Astrocyte (in vitro differentiated cells and primary cell): ENCODE measurements around the gene PSMD14. TPM values are rescaled to one million over a fixed set of nuclear protein-coding genes. Genes with fewer than 3 reads are reported as not detected.

Experiments used
- DNase-seq: peaks from one replicate; pipeline ENCODE4 v3.0.0-alpha.2; 2010; ENCODE audit warnings: low read depth
- FAIRE-seq: peaks from 2 replicates; lab custom pipeline; 2011; peaks lifted over from hg19 to GRCh38; lab: Jason Lieb, UNC
- H2AFZ ChIP-seq: 2 replicates; pipeline ENCODE4 v1.6.0; 2012; ENCODE audit warnings: low read depth, low read length, inconsistent platforms
- H3K27ac ChIP-seq: 2 replicates; pipeline ENCODE4 v1.5.1; 2011; ENCODE audit warnings: low read depth, low read length, inconsistent platforms
- H3K27me3 ChIP-seq: 2 replicates; pipeline ENCODE4 v1.6.0; 2011; ENCODE audit warnings: low read length, inconsistent platforms; ENCODE audit not compliant: insufficient read depth
- H3K36me3 ChIP-seq: 2 replicates; pipeline ENCODE4 v1.5.1; 2011; ENCODE audit warnings: low read length, inconsistent platforms; ENCODE audit not compliant: insufficient read depth
- H3K4me1 ChIP-seq: 2 replicates; pipeline ENCODE4 v1.5.1; 2011; ENCODE audit warnings: low read length, inconsistent platforms; ENCODE audit not compliant: insufficient read depth
- H3K4me2 ChIP-seq: 2 replicates; pipeline ENCODE4 v1.6.0; 2012; ENCODE audit warnings: low read length, inconsistent platforms
- H3K4me3 ChIP-seq: 2 replicates; pipeline ENCODE4 v1.5.1; 2011; ENCODE audit warnings: low read depth, mild to moderate bottlenecking, low read length, inconsistent platforms; ENCODE audit not compliant: insufficient read depth
- H3K79me2 ChIP-seq: 2 replicates; pipeline ENCODE4 v1.6.0; 2012; ENCODE audit warnings: mild to moderate bottlenecking, low read length, inconsistent platforms; ENCODE audit not compliant: insufficient read depth
- H3K9ac ChIP-seq: 2 replicates; pipeline ENCODE4 v1.6.0; 2012; ENCODE audit warnings: mild to moderate bottlenecking, low read length, inconsistent platforms
- H3K9me3 ChIP-seq: 2 replicates; pipeline ENCODE4 v1.5.1; 2012; ENCODE audit warnings: low read depth, mild to moderate bottlenecking, low read length, inconsistent platforms; ENCODE audit not compliant: insufficient read depth
- H4K20me1 ChIP-seq: 2 replicates; pipeline ENCODE4 v1.6.0; 2012; ENCODE audit warnings: low read length, inconsistent platforms; ENCODE audit not compliant: insufficient read depth
- H3K27ac Mint-ChIP-seq: one replicate; pipeline ENCODE4 v1.8.0; 2021; ENCODE audit warnings: mild to moderate bottlenecking, mixed read lengths; ENCODE audit not compliant: unreplicated experiment
- H3K27me3 Mint-ChIP-seq: one replicate; pipeline ENCODE4 v1.8.0; 2021; ENCODE audit warnings: low read depth, mixed read lengths; ENCODE audit not compliant: unreplicated experiment
- H3K36me3 Mint-ChIP-seq: one replicate; pipeline ENCODE4 v1.8.0; 2021; ENCODE audit warnings: low read depth, mixed read lengths; ENCODE audit not compliant: unreplicated experiment
- H3K4me1 Mint-ChIP-seq: one replicate; pipeline ENCODE4 v1.8.0; 2021; ENCODE audit warnings: low read depth, mixed read lengths; ENCODE audit not compliant: unreplicated experiment
- H3K4me3 Mint-ChIP-seq: one replicate; pipeline ENCODE4 v1.8.0; 2021; ENCODE audit warnings: mild to moderate bottlenecking, moderate library complexity, mixed read lengths; ENCODE audit not compliant: unreplicated experiment
- H3K9me3 Mint-ChIP-seq: one replicate; pipeline ENCODE4 v1.8.0; 2021; ENCODE audit warnings: mild to moderate bottlenecking, mixed read lengths; ENCODE audit not compliant: unreplicated experiment
- EZH2 ChIP-seq: IDR thresholded peaks from 2 replicates; pipeline ENCODE4 v1.6.1; 2012; ENCODE audit warnings: mild to moderate bottlenecking, low read length, inconsistent platforms; ENCODE audit not compliant: insufficient read depth
- total RNA-seq: library from RNA; stranded (reverse); gene quantifications from 2 replicates; pipeline ENCODE4 v1.2.1, GENCODE V29; 2021
- TF ChIP-seq, protein P1 (sequence below): IDR thresholded peaks from 2 replicates; pipeline ENCODE4 v1.5.1; 2011; ENCODE audit warnings: low read depth, mild to moderate bottlenecking, inconsistent platforms, low read length, moderate library complexity; ENCODE audit not compliant: insufficient read depth

PSMD14 gene
- total RNA-seq, 1 donor from 2014 or later, result 86.0 TPM

- H4K20me1 ChIP-seq, result peaks cover 13% of the 10 kb centered on the region
- no peaks in the 10 kb centered on the region for H3K4me1 ChIP-seq
- Mint-ChIP-seq H3K9me3 (peaks cover 6% of the 10 kb centered on the region), H3K27me3 (no peaks in the 10 kb centered on the region), H3K36me3 (no peaks in the 10 kb centered on the region), H3K4me1 (peaks cover 12% of the 10 kb centered on the region), H3K27ac (no peak overlapping the region), H3K4me3 (peak overlapping the region; percentile 95)
- no peaks in the 10 kb centered on the region for H3K36me3 ChIP-seq
- H3K4me3 ChIP-seq, result no peak overlapping the region
- H3K27ac ChIP-seq, result no peak overlapping the region
- H3K9ac ChIP-seq, result no peak overlapping the region
- no peaks in the 10 kb centered on the region for H3K27me3 ChIP-seq
- DNase-seq (no peak), FAIRE-seq (no peak)
- H3K4me2 ChIP-seq, result peak overlapping the region; percentile 91
- H3K9me3 ChIP-seq, result no peaks in the 10 kb centered on the region
- TF ChIP-seq EZH2, result no peak
- no peak overlapping the region for H2AFZ ChIP-seq
- H3K79me2 ChIP-seq, result peaks cover 37% of the 10 kb centered on the region
Observed at GRCh38 chr2:161306919-161307318, 1.3 kb upstream of the PSMD14 start.

DNA sequence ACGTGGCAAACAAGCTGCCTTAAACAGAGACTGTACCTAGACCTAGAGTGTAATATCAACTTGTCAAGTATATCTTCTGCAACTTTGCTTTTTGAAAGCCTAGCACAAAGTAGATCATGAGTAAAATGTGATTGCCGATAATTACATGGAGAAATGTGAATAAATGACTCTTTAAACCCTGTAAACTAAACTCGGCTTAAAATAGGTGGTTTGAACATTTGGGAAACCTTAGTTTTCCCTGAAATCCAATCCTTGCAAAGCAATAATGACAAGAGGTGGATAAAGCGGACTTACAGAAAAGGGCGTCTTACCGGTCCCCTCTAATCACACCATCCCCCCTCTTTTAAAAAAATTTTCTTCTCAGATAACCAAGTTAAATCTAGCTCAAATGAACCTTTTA is 549 bp upstream of the PSMD14 start:
- Mint-ChIP-seq H3K27me3 (no peaks in the 10 kb centered on the region), H3K4me1 (peaks cover 13% of the 10 kb centered on the region), H3K27ac (peak overlapping the region; percentile 99), H3K9me3 (peaks cover 6% of the 10 kb centered on the region), H3K36me3 (peaks cover 2% of the 10 kb centered on the region), H3K4me3 (peak overlapping the region; percentile 95)
- Histone ChIP-seq H3K4me2 (peak overlapping the region; percentile 91), H2AFZ (peak overlapping the region; percentile 82), H3K4me1 (no peaks in the 10 kb centered on the region), H4K20me1 (peaks cover 20% of the 10 kb centered on the region), H3K79me2 (peaks cover 45% of the 10 kb centered on the region), H3K4me3 (peak overlapping the region; percentile 97), H3K27me3 (no peaks in the 10 kb centered on the region), H3K9ac (peak overlapping the region; percentile 99), H3K9me3 (no peaks in the 10 kb centered on the region), H3K27ac (peak overlapping the region; percentile 96), H3K36me3 (no peaks in the 10 kb centered on the region)
- DNase-seq (no peak), FAIRE-seq (no peak)
- TF ChIP-seq, protein P1, sequence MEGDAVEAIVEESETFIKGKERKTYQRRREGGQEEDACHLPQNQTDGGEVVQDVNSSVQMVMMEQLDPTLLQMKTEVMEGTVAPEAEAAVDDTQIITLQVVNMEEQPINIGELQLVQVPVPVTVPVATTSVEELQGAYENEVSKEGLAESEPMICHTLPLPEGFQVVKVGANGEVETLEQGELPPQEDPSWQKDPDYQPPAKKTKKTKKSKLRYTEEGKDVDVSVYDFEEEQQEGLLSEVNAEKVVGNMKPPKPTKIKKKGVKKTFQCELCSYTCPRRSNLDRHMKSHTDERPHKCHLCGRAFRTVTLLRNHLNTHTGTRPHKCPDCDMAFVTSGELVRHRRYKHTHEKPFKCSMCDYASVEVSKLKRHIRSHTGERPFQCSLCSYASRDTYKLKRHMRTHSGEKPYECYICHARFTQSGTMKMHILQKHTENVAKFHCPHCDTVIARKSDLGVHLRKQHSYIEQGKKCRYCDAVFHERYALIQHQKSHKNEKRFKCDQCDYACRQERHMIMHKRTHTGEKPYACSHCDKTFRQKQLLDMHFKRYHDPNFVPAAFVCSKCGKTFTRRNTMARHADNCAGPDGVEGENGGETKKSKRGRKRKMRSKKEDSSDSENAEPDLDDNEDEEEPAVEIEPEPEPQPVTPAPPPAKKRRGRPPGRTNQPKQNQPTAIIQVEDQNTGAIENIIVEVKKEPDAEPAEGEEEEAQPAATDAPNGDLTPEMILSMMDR, result no peak
- TF ChIP-seq EZH2, result no peak

DNA sequence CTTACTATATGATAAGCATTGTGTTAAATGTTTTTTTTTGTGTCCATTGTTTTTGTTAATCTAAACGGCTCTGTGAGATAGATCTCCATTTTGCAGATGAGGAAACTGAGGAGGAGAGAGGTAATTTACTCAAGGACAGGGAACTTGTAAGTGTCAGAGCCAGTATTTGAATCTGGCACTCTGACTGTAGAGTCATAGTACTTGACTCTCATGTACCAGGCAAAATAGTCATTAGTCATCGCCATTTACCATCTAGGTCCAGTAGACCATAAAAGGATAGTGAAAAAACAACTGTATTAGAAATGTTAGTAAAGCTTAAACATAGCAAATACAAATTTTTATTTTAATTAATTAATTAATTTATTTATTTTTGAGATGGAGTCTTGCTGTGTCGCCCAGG is 4.8 kb downstream of the PSMD14 start:
- DNase-seq (peak; percentile 49), FAIRE-seq (no peak)
- no peak overlapping the region for H3K4me3 ChIP-seq
- no peak overlapping the region for H3K27ac Mint-ChIP-seq
- H3K9me3 Mint-ChIP-seq, result no peaks in the 10 kb centered on the region
- H3K4me1 ChIP-seq, result no peaks in the 10 kb centered on the region
- no peak overlapping the region for H3K27ac ChIP-seq
- peaks cover 6% of the 10 kb centered on the region for H3K36me3 ChIP-seq
- peaks cover 52% of the 10 kb centered on the region for H4K20me1 ChIP-seq
- H3K4me3 Mint-ChIP-seq, result no peak overlapping the region
- no peak overlapping the region for H3K9ac ChIP-seq
- peaks cover 98% of the 10 kb centered on the region for H3K79me2 ChIP-seq
- TF ChIP-seq EZH2, result no peak
- H3K27me3 ChIP-seq, result no peaks in the 10 kb centered on the region
- H3K4me2 ChIP-seq, result no peak overlapping the region
- peaks cover 26% of the 10 kb centered on the region for H3K4me1 Mint-ChIP-seq
- H3K27me3 Mint-ChIP-seq, result no peaks in the 10 kb centered on the region
- no peaks in the 10 kb centered on the region for H3K9me3 ChIP-seq
- peaks cover 5% of the 10 kb centered on the region for H3K36me3 Mint-ChIP-seq
- H2AFZ ChIP-seq, result no peak overlapping the region
